Psoas muscle (tissue), 8 donors: ENCODE data around the gene ADGRB2. TPM values are rescaled to one million over a fixed set of nuclear protein-coding genes. Genes with fewer than 3 reads are reported as not detected.

Experiments used
- ATAC-seq, 4 donors: fragments of 200-7000 bp; cut with Tn5 transposase; one replicate each; pipeline ENCODE4 v1.9.1; 2020; ENCODE audit warnings: moderate library complexity in 3 of 4, mild to moderate bottlenecking in 2 of 4
- DNase-seq, 2 donors: peaks; one replicate each; pipeline ENCODE4 v3.0.0-alpha.2; 2020
- H3K27ac ChIP-seq: fragments of 200-600 bp; one replicate; pipeline ENCODE4 v1.8.0; 2022
- H3K27me3 ChIP-seq, 3 donors: fragments of 200-600 bp in 1 of 3; one replicate each; pipeline versions ENCODE4 v1.6.1 to v1.8.0; 2013 to 2022; ENCODE audit warnings: low read length in 2 of 3, mild to moderate bottlenecking in 2 of 3, moderate library complexity in 1 of 3; ENCODE audit not compliant: insufficient read depth in 3 of 3
- H3K36me3 ChIP-seq, 2 donors: fragments of 200-600 bp in 1 of 2; one replicate each; pipeline versions ENCODE4 v1.6.1 to v1.8.0; 2013 to 2022; ENCODE audit warnings: low read depth in 1 of 2, mild to moderate bottlenecking in 1 of 2, moderate library complexity in 1 of 2; ENCODE audit not compliant: insufficient read depth in 1 of 2
- H3K4me1 ChIP-seq: fragments of 200-600 bp; one replicate; pipeline ENCODE4 v1.8.0; 2022
- H3K4me3 ChIP-seq: fragments of 200-600 bp; one replicate; pipeline ENCODE4 v1.8.0; 2022; ENCODE audit warnings: mild to moderate bottlenecking
- H3K9me3 ChIP-seq: fragments of 200-600 bp; one replicate; pipeline ENCODE4 v1.8.0; 2022
- WGBS, 3 donors: extraction: QIAGEN DNeasy Blood & Tissue Kit; methylation state at CpG; one replicate each; pipeline versions ENCODE4 v1.1.6 to v1.1.7; 2013; 5-methylcytosine and 5-hydroxymethylcytosine counted together
- intact Hi-C, 2 donors: fragments of 100-400 bp; cut with DNase I; formaldehyde crosslinking; loops; one replicate each; pipeline versions ENCODE4 v1.11.0 to v1.14.2; 2022
- long read RNA-seq, 2 donors: library from polyadenylated mRNA; unstranded; transcript quantifications; one replicate each; pipeline ENCODE4 v2.0.0, GENCODE V29; 2021
- polyA plus RNA-seq, 3 donors: library from polyadenylated mRNA; stranded (reverse); fragments of 200-250 nt; gene quantifications; one replicate each; pipeline ENCODE4 v1.2.3, GENCODE V29; 2013
- total RNA-seq, 4 donors: library from RNA; stranded (reverse); fragmentation: NEBNext Ultra II Directional in 2 of 4; extraction: Animal tissue kit (Norgen Biotek cat#: 25700) in 2 of 4; gene quantifications; one replicate each; pipeline versions ENCODE4 v1.2.1 to v1.2.4, GENCODE V29; 2021 to 2023
- TF ChIP-seq, protein P1 (sequence below): fragments of 200-600 bp; IDR thresholded peaks from one replicate; pipeline ENCODE4 v1.8.0; 2022; ENCODE audit warnings: antibody characterized with exemption
- donor health status: healthy with polysubstance abuse.
- donor health status: DM: no; HTN: no; CAD: no; lungs with moderate emphysema.
- donor health status: Bipolar disorder and iron deficiency.
- donor health status: healthy.
- donor health status: DM: yes; HTN: yes; CAD: no.
- donor health status: DM: no; HTN: no; CAD: no.
- donor health status: DM: no; HTN: no; CAD: no.
- donor health status: DM: yes; HTN: yes; CAD: no.

Gene ADGRB2
- total RNA-seq (1 to 10 TPM in 3 of 4 donors, under 1 TPM in 1; 0.61 to 1.8 (median 1.2) TPM), polyA plus RNA-seq (under 1 TPM; 0.44 to 0.73 (median 0.65) TPM)
- long read RNA-seq, donor 1, partial matches to known transcripts: 2 of 2 reads
- long read RNA-seq, donor 1, other reads (novel, unspliced or antisense): 0 of 2 reads
- long read RNA-seq, donor 2, partial matches to known transcripts: 1 of 1 reads
- long read RNA-seq, donor 2, other reads (novel, unspliced or antisense): 0 of 1 reads

DNA sequence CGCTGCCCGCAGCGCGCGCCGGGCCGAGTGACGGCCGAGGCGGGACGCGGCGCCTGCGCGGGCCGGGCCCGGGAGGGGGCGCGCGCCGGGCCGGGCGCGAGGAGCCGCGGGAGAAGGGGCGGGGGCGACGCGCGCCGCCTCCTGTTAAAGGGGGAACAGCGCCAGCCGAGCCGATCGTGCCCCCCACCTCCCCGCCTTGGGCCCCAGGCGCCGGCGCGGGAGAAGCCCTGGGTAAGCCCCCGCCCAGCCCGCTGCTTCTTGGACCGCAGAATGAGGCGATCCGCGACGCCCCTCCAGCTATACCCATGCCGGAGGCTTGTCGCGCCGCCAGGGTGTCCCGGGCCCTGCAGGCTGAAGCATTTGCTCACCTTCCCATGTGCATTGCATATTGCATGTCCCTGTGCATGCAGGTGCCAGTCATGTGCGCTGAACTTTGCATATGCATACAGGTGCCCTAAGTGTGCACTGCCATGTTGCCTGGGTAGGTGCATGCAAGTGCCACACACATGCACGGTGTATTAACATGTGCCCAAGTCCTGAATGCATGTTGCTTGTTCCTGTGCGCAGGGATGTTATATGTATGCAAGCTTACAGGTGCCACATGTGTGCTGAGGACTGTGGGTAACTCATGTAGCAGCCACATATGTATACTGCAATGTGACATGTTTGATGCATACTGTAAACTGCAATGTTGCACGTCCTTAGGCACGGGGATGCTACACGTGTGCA, at the start of gene ADGRB2:
ADGRB2 (minus strand) TSS at position 29 of the 729 bp plus-strand sequence. CDS start 7,119 bp downstream, outside the sequence.
- no peak within 1 kb of the TSS for H3K27ac ChIP-seq
- 4 to 10% (median 9%) methylated on average over 17 to 59 of the region's 59 CpGs for WGBS, 3 donors
- ATAC-seq: peak in 2 of 4 donors; percentile 40 to 55
- H3K36me3 ChIP-seq: no peaks in the 10 kb centered on the region
- peak in 1 of 2 donors; percentile 48 for DNase-seq
- peak within 1 kb of the TSS; percentile 70 for H3K4me3 ChIP-seq
- no peaks in the 10 kb centered on the region for H3K9me3 ChIP-seq
- intact Hi-C loops: no loop called here
- H3K4me1 ChIP-seq: peaks cover 11% of the 10 kb centered on the region
- peaks cover 0 to 28% (median 23%) of the 10 kb centered on the region in 3 donors for H3K27me3 ChIP-seq
- TF ChIP-seq, protein P1, sequence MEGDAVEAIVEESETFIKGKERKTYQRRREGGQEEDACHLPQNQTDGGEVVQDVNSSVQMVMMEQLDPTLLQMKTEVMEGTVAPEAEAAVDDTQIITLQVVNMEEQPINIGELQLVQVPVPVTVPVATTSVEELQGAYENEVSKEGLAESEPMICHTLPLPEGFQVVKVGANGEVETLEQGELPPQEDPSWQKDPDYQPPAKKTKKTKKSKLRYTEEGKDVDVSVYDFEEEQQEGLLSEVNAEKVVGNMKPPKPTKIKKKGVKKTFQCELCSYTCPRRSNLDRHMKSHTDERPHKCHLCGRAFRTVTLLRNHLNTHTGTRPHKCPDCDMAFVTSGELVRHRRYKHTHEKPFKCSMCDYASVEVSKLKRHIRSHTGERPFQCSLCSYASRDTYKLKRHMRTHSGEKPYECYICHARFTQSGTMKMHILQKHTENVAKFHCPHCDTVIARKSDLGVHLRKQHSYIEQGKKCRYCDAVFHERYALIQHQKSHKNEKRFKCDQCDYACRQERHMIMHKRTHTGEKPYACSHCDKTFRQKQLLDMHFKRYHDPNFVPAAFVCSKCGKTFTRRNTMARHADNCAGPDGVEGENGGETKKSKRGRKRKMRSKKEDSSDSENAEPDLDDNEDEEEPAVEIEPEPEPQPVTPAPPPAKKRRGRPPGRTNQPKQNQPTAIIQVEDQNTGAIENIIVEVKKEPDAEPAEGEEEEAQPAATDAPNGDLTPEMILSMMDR: no peak

- Histone ChIP-seq H3K9me3 (no peaks in the 10 kb centered on the region), H3K4me1 (no peaks in the 10 kb centered on the region), H3K36me3 (no peaks in the 10 kb centered on the region), H3K27me3 (no peaks in the 10 kb centered on the region), H3K4me3 (no peak overlapping the region), H3K27ac (no peak overlapping the region)
- TF ChIP-seq, protein P1: no peak
- ATAC-seq: no peak
- DNase-seq: no peak
- 75 to 82% (median 79%) methylated on average over 9 of the region's 9 CpGs for WGBS, 3 donors
- intact Hi-C loops: loop anchor here in 1 of 2 donors (10.0 kb wide), 1 partner anchor 153 kb away; no protein-coding TSS in a partner anchor
These were observed 48.2 kb upstream of the ADGRB2 start for GRCh38 chr1:31812158-31812829.

GRCh38 chr1:31811605-31812004, 47.5 kb upstream of the ADGRB2 start:
- H3K4me3 ChIP-seq: no peak overlapping the region
- ATAC-seq (no peak), DNase-seq (no peak)
- no peak overlapping the region for H3K27ac ChIP-seq
- no peaks in the 10 kb centered on the region for H3K36me3 ChIP-seq
- 33 to 40% (median 35%) methylated on average over 7 of the region's 7 CpGs for WGBS, 3 donors
- H3K27me3 ChIP-seq: no peaks in the 10 kb centered on the region
- H3K4me1 ChIP-seq: no peaks in the 10 kb centered on the region
- no peaks in the 10 kb centered on the region for H3K9me3 ChIP-seq
- intact Hi-C loops: loop anchor here in 1 of 2 donors (10.0 kb wide), 1 partner anchor 153 kb away; no protein-coding TSS in a partner anchor
- TF ChIP-seq, protein P1: no peak

GRCh38 chr1:31809698-31810097, 45.6 kb upstream of the ADGRB2 start:
- intact Hi-C loops: loop anchor here in 1 of 2 donors (10.0 kb wide), 1 partner anchor 155 kb away; no protein-coding TSS in a partner anchor
- H3K4me3 ChIP-seq: no peak overlapping the region
- no peaks in the 10 kb centered on the region for H3K4me1 ChIP-seq
- H3K27ac ChIP-seq: no peak overlapping the region
- H3K27me3 ChIP-seq: no peaks in the 10 kb centered on the region
- no peaks in the 10 kb centered on the region for H3K9me3 ChIP-seq
- DNase-seq (peak in 1 of 2 donors; percentile 12), ATAC-seq (no peak)
- no peaks in the 10 kb centered on the region for H3K36me3 ChIP-seq
- TF ChIP-seq, protein P1: no peak
- 61 to 69% (median 65%) methylated on average over 4 of the region's 4 CpGs for WGBS, 3 donors
